Measurements from ENCODE around the gene C4orf17. TPM values are rescaled to one million over a fixed set of nuclear protein-coding genes. Genes with fewer than 3 reads are reported as not detected.

C4orf17 gene
- polyA plus RNA-seq, 3 donors = 0.13 to 0.55 (median 0.21) TPM

DNA sequence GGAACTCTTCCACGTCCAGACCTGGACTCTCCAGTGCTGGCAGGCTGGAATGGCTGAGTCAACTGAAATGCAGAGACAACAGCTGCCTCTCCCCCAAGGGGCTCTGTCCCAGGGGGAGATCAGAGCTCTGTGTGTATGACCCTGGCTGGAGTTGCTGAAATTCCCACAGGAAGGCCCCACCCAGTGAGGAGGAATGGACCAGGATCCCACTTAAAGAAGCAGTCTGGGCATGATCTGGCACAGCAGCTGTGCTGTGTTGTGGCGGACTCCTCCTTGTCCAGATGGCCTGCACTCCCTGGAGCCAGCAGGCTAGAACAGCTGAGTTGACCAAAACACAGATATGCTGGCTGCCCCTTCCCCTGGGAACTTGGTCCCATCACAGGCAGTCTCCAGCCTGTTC is 25.4 kb downstream of the C4orf17 start:
- no peak for DNase-seq (ENCODE audit: low read depth in 3 of 3, low spot score in 2 of 3)

DNA sequence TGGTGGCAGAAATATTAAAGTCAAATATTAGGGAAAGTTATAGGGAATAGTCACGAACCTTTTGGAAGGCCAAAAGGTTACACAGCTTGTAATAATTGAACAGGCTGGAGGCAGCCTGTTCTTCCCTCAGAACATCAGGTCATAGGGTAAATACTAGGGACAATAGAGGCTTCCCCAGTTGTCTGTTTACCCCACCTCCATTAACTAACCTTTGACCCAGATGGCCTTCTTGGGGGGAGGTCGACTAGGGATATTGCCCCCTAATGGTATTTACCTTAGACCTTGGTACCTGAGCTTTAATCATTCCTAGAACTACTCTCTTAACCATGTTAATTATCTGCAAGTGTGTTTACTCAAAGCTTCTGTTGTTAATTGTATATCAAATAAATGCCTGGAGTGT is 26.0 kb downstream of the C4orf17 start:
- DNase-seq (ENCODE audit: low read depth in 3 of 3, low spot score in 2 of 3) = no peak

- DNase-seq (ENCODE audit: low read depth in 3 of 3, low spot score in 2 of 3) = no peak
Observed at GRCh38 chr4:99537674-99538073, 26.9 kb downstream of the C4orf17 start.

DNA sequence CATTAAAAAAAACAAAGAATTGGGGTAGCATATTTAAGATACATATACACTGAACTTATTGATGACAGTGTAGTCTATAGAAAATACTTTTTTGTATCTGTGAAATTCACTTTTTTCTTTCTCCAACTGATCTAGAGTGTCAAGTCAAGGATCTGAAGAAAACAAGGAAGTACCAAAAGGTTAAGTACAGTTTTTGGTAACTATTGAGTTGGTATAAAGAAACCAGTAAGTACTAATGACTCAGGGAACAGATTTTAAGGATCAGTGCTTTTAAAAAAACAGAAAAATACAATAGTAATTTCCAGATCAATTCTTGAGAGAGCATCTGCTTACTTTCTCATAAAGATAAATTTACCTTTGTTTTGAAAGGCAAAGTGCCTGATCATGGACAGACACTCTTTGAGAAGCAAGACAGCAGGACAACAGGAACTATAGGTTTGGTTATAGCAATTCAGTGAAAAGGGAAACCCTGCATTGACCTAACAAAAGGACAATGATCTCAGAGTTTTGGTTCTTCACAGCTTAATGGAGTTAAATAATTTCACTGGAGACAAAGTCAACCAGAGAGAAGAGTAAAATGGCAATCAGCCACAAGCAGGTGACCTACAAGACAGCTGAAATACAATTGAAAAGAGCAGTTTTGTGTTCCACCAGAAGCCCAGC is 29.6 kb downstream of the C4orf17 start:
- DNase-seq (ENCODE audit: low read depth in 3 of 3, low spot score in 2 of 3) = no peak

- DNase-seq (ENCODE audit: low read depth in 3 of 3, low spot score in 2 of 3) = no peak
Observed at GRCh38 chr4:99552872-99553271, 42.1 kb downstream of the C4orf17 start.

- DNase-seq (ENCODE audit: low read depth in 3 of 3, low spot score in 2 of 3) = peak; percentile 97 to 98 (median 97)
Observed at GRCh38 chr4:99563310-99564186, 52.7 kb downstream of the C4orf17 start, which contains the start of gene TRMT10A. Gene TRMT10A (minus strand): TSS chr4:99564039. CDS start chr4:99559338, 4,701 bp downstream.

- no peak for DNase-seq (ENCODE audit: low read depth in 3 of 3, low spot score in 2 of 3)
Observed at GRCh38 chr4:99564921-99565320, 54.1 kb downstream of the C4orf17 start.

DNA sequence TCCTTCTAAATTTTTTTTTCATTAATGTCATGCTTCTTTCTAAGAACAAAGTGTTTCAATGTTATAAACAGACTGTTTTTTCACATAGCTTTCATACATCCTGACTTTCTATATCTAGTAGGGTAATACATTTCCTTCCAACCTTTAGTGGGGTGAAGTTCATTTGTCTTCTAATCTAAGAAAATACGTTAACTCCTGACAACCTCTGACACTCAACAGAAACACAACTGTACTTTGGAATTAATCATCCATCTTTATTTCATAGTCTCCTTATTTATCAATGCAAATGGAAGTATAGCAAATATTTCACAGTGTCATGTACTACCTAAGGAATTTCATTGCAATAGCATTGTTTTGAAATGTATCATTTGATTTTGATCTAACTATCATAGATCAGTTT is 61.1 kb downstream of the C4orf17 start:
- DNase-seq (ENCODE audit: low read depth in 3 of 3, low spot score in 2 of 3) = no peak

GRCh38 chr4:99572527-99573240 is 61.9 kb downstream of the C4orf17 start:
- DNase-seq (ENCODE audit: low read depth in 3 of 3, low spot score in 2 of 3) = no peak

DNA sequence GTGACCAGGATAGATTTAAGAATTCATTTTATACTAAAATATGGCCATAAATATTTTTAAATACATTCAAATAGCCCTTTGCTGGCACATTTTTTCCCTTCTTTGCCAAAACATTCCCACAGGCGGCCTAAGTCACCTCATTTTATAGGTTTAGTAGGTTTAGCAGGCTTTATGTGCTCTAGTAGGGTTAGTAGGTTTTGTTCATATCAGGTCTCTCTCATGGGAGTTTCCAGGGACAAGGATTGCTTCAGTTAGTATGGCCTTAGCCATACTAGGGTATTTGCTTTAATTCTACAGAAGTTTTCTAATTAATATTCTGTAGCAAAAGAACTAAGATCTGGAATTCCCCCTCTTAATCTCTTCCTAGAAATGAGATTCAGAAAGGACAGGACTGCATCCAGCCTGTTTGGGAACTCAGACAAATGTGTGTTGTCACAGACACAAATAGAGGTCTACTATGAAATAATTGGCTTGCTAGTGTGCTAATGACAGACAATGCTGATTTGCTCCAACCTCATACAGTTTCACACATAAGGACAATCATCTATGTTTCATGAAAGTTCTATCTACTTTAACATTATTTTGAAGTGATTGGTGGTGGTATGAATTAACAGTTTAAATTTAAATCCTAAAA is 63.0 kb downstream of the C4orf17 start:
- no peak for DNase-seq (ENCODE audit: low read depth in 3 of 3, low spot score in 2 of 3)

GRCh38 chr4:99574530-99575324 is 63.9 kb downstream of the C4orf17 start, which contains the start of gene MTTP:
Gene MTTP (plus strand): TSS chr4:99574824. CDS start chr4:99574910, 86 bp downstream.
- no peak for DNase-seq (ENCODE audit: low read depth in 3 of 3, low spot score in 2 of 3)

GRCh38 chr4:99578714-99579113 is 67.9 kb downstream of the C4orf17 start:
- no peak for DNase-seq (ENCODE audit: low read depth in 3 of 3, low spot score in 2 of 3)

DNA sequence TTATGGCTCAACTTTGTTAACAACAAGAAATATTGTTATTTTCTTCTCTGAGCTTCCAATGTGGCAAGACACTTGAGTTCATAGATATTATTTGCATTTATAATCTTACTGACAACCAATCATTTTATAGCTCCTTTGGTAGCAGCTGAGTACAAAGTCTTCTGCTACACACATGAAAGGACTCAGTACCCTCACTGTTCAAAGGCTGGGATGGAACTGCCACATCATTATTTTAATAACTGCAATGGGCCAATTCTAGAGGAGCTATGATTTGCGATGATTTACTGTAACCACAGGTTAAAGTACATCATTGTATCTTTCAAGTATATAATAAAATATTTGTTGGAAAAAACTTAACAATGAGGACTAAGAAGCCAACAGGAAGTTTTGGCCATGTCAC is 74.7 kb downstream of the C4orf17 start:
- no peak for DNase-seq (ENCODE audit: low read depth in 3 of 3, low spot score in 2 of 3)

- DNase-seq (ENCODE audit: low read depth in 3 of 3, low spot score in 2 of 3) = no peak
Observed at GRCh38 chr4:99586322-99586721, 75.5 kb downstream of the C4orf17 start.

GRCh38 chr4:99586797-99587196 is 76.0 kb downstream of the C4orf17 start:
- no peak for DNase-seq (ENCODE audit: low read depth in 3 of 3, low spot score in 2 of 3)

DNA sequence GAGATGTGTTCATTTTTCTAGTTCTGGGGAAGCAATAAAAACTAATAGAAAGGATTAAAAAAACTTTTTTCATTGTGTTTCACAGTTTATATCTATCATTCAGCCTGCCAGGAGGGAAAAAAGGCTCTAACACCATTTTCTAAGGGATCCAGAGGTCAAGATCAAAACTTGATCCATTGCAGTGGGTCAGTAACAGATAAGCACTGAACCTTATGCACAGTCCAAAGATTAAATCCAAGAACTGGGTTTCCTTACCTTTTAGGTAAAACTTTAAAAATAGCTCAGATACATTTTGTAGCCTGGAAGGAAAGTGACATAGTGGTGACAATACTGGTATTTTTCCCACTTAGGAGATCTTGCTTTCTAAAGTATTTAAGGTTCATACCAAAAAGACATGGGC is 76.5 kb downstream of the C4orf17 start:
- DNase-seq (ENCODE audit: low read depth in 3 of 3, low spot score in 2 of 3) = no peak

DNA sequence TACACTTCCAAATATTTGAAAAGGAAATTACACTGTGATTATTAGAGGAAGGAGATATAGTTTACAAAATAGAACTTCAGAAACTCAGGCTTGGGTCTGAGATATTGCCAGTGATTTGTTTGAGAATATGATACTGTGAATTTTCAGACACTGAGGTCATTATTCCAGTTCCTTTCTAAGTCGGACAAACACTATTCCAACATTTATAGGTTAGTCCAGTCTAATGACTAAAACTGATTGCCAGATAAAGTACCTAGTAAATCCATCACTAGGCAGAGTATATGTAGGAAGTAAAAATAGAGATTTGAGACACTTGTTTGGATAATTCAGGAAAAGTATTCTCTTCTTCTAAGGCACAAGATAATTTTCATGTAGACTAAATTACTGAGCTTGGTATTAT is 77.0 kb downstream of the C4orf17 start:
- no peak for DNase-seq (ENCODE audit: low read depth in 3 of 3, low spot score in 2 of 3)

GRCh38 chr4:99591757-99592156 is 80.9 kb downstream of the C4orf17 start:
- DNase-seq (ENCODE audit: low read depth in 3 of 3, low spot score in 2 of 3) = no peak

All from right renal cortex interstitium (tissue), 3 donors.